ENCODE measurements around the gene ABLIM1. TPM values are rescaled to one million over a fixed set of nuclear protein-coding genes. Genes with fewer than 3 reads are reported as not detected.

The ABLIM1 gene
- total RNA-seq, 1 experiment from 2014 or later = 62.1 TPM

GRCh38 chr10:114526504-114527238 is 131.4 kb downstream of the ABLIM1 start (continued):
- TF ChIP-seq ARID4B (CRISPR knock-in tag; IDR thresholded peaks at IDR 0.05; ENCODE audit: borderline replicate concordance) = no peak; the same call in 1 of the 2 replicates
- no peak for TF ChIP-seq SP1 (CRISPR knock-in tag; conservative IDR thresholded peaks at IDR 0.05)
- TF ChIP-seq SOX15 (CRISPR knock-in tag; IDR thresholded peaks at IDR 0.05) = no peak
- TF ChIP-seq CBFB (CRISPR knock-in tag; IDR thresholded peaks at IDR 0.05; ENCODE audit: low read depth) = no peak
- no peak for TF ChIP-seq PRDM15 (CRISPR knock-in tag; IDR thresholded peaks at IDR 0.05)
- no peak for TF ChIP-seq NR3C1 (CRISPR knock-in tag; conservative IDR thresholded peaks at IDR 0.05; ENCODE audit: low read depth)
- no peak for TF ChIP-seq GRHL2 (CRISPR knock-in tag; IDR thresholded peaks at IDR 0.05; ENCODE audit: insufficient replicate concordance, severe bottlenecking)
- TF ChIP-seq IRF2 (CRISPR knock-in tag; IDR thresholded peaks at IDR 0.05; ENCODE audit: borderline replicate concordance, low read depth) = no peak
- no peak for TF ChIP-seq ZNF263 (CRISPR knock-in tag; IDR thresholded peaks at IDR 0.05; ENCODE audit: low read depth)
- TF ChIP-seq CDX4 (CRISPR knock-in tag; IDR thresholded peaks at IDR 0.05; ENCODE audit: borderline replicate concordance) = no peak
- TF ChIP-seq SMAD4 (CRISPR knock-in tag; IDR thresholded peaks at IDR 0.05) = no peak
- no peak for TF ChIP-seq IRF1 (CRISPR knock-in tag; IDR thresholded peaks at IDR 0.05)
- no peak for TF ChIP-seq CTCF (IDR thresholded peaks at IDR 0.05)
- TF ChIP-seq MYBL2 (CRISPR knock-in tag; IDR thresholded peaks at IDR 0.05) = no peak
- peak; percentile 85 for TF ChIP-seq TP53 (CRISPR knock-in tag; IDR thresholded peaks at IDR 0.05)
- no peak for TF ChIP-seq PREB (CRISPR knock-in tag; IDR thresholded peaks at IDR 0.05; ENCODE audit: borderline replicate concordance)
- TF ChIP-seq USF2 (CRISPR knock-in tag; IDR thresholded peaks at IDR 0.05) = peak; percentile 26; the same call in 1 of the 2 replicates
- TF ChIP-seq ZNF232 (CRISPR knock-in tag; IDR thresholded peaks at IDR 0.05) = peak; percentile 86
- no peak for TF ChIP-seq ZNF281 (CRISPR knock-in tag; IDR thresholded peaks at IDR 0.05)
- TF ChIP-seq ZBTB21 (CRISPR knock-in tag; IDR thresholded peaks at IDR 0.05; ENCODE audit: borderline replicate concordance) = 0 out of 2 replicates have a peak, but pooled peaks have one; percentile 44
